Endodermal cell (in vitro differentiated cells): Measurements from ENCODE around the gene SEZ6L2. TPM values are rescaled to one million over a fixed set of nuclear protein-coding genes. Genes with fewer than 3 reads are reported as not detected.
A peak's percentile ranks its signal among the peaks of the same experiment; 100 is the strongest.

Experiments
- DNase-seq: peaks from one replicate; pipeline ENCODE4 v3.0.0-alpha.2; 2017
- H3K27ac ChIP-seq: 2 replicates; pipeline ENCODE4 v1.5.1; 2013; ENCODE audit warnings: mild to moderate bottlenecking, low read depth, low read length, moderate library complexity
- H3K27me3 ChIP-seq: 2 replicates; pipeline ENCODE4 v1.6.1; 2013; ENCODE audit warnings: mild to moderate bottlenecking, low read length, moderate library complexity; ENCODE audit not compliant: insufficient read depth, control insufficient read depth, poor library complexity, severe bottlenecking
- H3K36me3 ChIP-seq: 2 replicates; pipeline ENCODE4 v1.7.0; 2013; ENCODE audit warnings: mild to moderate bottlenecking, low read length, moderate library complexity; ENCODE audit not compliant: control insufficient read depth, insufficient read depth
- H3K4me1 ChIP-seq: one replicate; pipeline ENCODE4 v1.7.0; 2013; ENCODE audit warnings: low read length; ENCODE audit not compliant: control insufficient read depth, insufficient read depth
- H3K4me3 ChIP-seq: 2 replicates; pipeline ENCODE4 v1.5.1; 2013; ENCODE audit warnings: mild to moderate bottlenecking, low read length, moderate library complexity
- H3K9ac ChIP-seq: 2 replicates; pipeline ENCODE4 v1.6.1; 2013; ENCODE audit warnings: mild to moderate bottlenecking, low read length, moderate library complexity; ENCODE audit not compliant: poor library complexity, severe bottlenecking; ENCODE audit errors: extremely low read depth
- H3K9me3 ChIP-seq: 2 replicates; pipeline ENCODE4 v1.6.1; 2013; ENCODE audit warnings: mild to moderate bottlenecking, low read length, moderate library complexity; ENCODE audit not compliant: control insufficient read depth
- H3K27ac Mint-ChIP-seq: 2 replicates; pipeline ENCODE4 v1.8.0; 2020; ENCODE audit warnings: mixed read lengths
- H3K27me3 Mint-ChIP-seq: 2 replicates; pipeline ENCODE4 v1.8.0; 2021; ENCODE audit warnings: mild to moderate bottlenecking, mixed read lengths; ENCODE audit not compliant: insufficient read depth
- H3K36me3 Mint-ChIP-seq: 2 replicates; pipeline ENCODE4 v1.8.0; 2020; ENCODE audit warnings: low read depth, mixed read lengths
- H3K4me1 Mint-ChIP-seq: 2 replicates; pipeline ENCODE4 v1.8.0; 2020; ENCODE audit warnings: mixed read lengths
- H3K4me3 Mint-ChIP-seq: 2 replicates; pipeline ENCODE4 v1.8.0; 2020; ENCODE audit warnings: mild to moderate bottlenecking, moderate library complexity, mixed read lengths
- H3K9me3 Mint-ChIP-seq: 2 replicates; pipeline ENCODE4 v1.8.0; 2020; ENCODE audit warnings: mild to moderate bottlenecking, mixed read lengths
- CTCF ChIP-seq: fragments of 200-600 bp; sonication (generic); conservative IDR thresholded peaks from 2 replicates; pipeline ENCODE4 v1.5.0; 2021; ENCODE audit warnings: antibody characterized with exemption, mild to moderate bottlenecking
- WGBS, 2 experiments: methylation state at CpG; one replicate each; pipeline versions ENCODE4 v1.1.5 to v1.1.7; 2013; ENCODE audit warnings: missing lambda C conversion rate in 2 of 2, mixed read lengths in 1 of 2; ENCODE audit not compliant: insufficient coverage in 1 of 2, insufficient read length in 1 of 2; 5-methylcytosine and 5-hydroxymethylcytosine counted together
- total RNA-seq, 2 donors: library from RNA; stranded (reverse); fragmentation: NEBNext Ultra II Directional in 1 of 2; extraction: Animal tissue kit (Norgen Biotek cat#: 25700) in 1 of 2; gene quantifications; 2 replicates in 1 of 2; 3 replicates in 1 of 2; pipeline ENCODE4 v1.2.1, GENCODE V29; 2021

SEZ6L2 gene
- total RNA-seq, 2 donors from 2014 or later: 44.0 to 52.1 TPM

GRCh38 chr16:29821643-29822115 is 77.7 kb downstream of the SEZ6L2 start:
- WGBS, 2 experiments: 92 to 94% methylated on average over 5 to 7 of the region's 7 CpGs
- peaks cover 33% of the 10 kb centered on the region for H3K4me1 Mint-ChIP-seq
- H3K27ac Mint-ChIP-seq: peak overlapping the region; percentile 44
- H3K27me3 Mint-ChIP-seq: no peaks in the 10 kb centered on the region
- Histone ChIP-seq H3K4me3 (no peak overlapping the region), H3K27ac (no peak overlapping the region), H3K9me3 (no peaks in the 10 kb centered on the region), H3K36me3 (peaks cover 30% of the 10 kb centered on the region), H3K9ac (no peak overlapping the region), H3K4me1 (peaks cover 6% of the 10 kb centered on the region), H3K27me3 (no peaks in the 10 kb centered on the region)
- no peaks in the 10 kb centered on the region for H3K9me3 Mint-ChIP-seq
- peaks cover 28% of the 10 kb centered on the region for H3K36me3 Mint-ChIP-seq
- H3K4me3 Mint-ChIP-seq: no peak overlapping the region
- no peak for TF ChIP-seq CTCF
- DNase-seq: no peak

Other genes with a start within 250 kb of the SEZ6L2 start
- under 1 TPM in 1 of 2 donors, not detected in 1; 0.86 TPM for gene SPN, start 236.3 kb downstream of the SEZ6L2 start, total RNA-seq
- gene QPRT, start 220.4 kb downstream of the SEZ6L2 start, total RNA-seq: 100 to 1,000 TPM in 1 of 2 donors, 10 to 100 TPM in 1; 92.3 to 109 TPM
- not detected for gene C16orf54, start 153.6 kb downstream of the SEZ6L2 start, total RNA-seq
- gene ZG16, start 121.3 kb downstream of the SEZ6L2 start, total RNA-seq: not detected
- gene KIF22, start 108.8 kb downstream of the SEZ6L2 start, total RNA-seq: 100 to 1,000 TPM in 1 of 2 donors, 10 to 100 TPM in 1; 94.7 to 130 TPM
- 100 to 1,000 TPM; 320 to 325 TPM for gene MAZ, start 93.0 kb downstream of the SEZ6L2 start, total RNA-seq
- 10 to 100 TPM in 1 of 2 donors, 1 to 10 TPM in 1; 8.2 to 15.7 TPM for gene PRRT2, start 87.4 kb downstream of the SEZ6L2 start, total RNA-seq
- 10 to 100 TPM; 43.0 to 65.7 TPM for gene PAGR1, start 83.4 kb downstream of the SEZ6L2 start, total RNA-seq
- gene MVP, start 79.1 kb downstream of the SEZ6L2 start, total RNA-seq: 1 to 10 TPM; 3.0 to 8.0 TPM
- 10 to 100 TPM; 63.4 to 68.4 TPM for gene CDIPT, start 36.3 kb downstream of the SEZ6L2 start, total RNA-seq
- 1 to 10 TPM; 6.1 to 8.7 TPM for gene ASPHD1, start 938 bp upstream of the SEZ6L2 start, total RNA-seq
- 10 to 100 TPM; 21.5 to 27.5 TPM for gene KCTD13, start 26.7 kb upstream of the SEZ6L2 start, total RNA-seq
- gene TMEM219, start 62.5 kb upstream of the SEZ6L2 start, total RNA-seq: 100 to 1,000 TPM; 122 to 136 TPM
- gene TAOK2, start 74.3 kb upstream of the SEZ6L2 start, total RNA-seq: 10 to 100 TPM; 44.6 to 50.2 TPM
- gene HIRIP3, start 96.1 kb upstream of the SEZ6L2 start, total RNA-seq: 10 to 100 TPM in 1 of 2 donors, 1 to 10 TPM in 1; 9.4 to 13.9 TPM
- gene INO80E, start 96.7 kb upstream of the SEZ6L2 start, total RNA-seq: 10 to 100 TPM; 77.4 to 80.1 TPM
- gene DOC2A, start 111.5 kb upstream of the SEZ6L2 start, total RNA-seq: 1 to 10 TPM; 6.2 to 9.9 TPM
- gene C16orf92, start 123.6 kb upstream of the SEZ6L2 start, total RNA-seq: not detected
- gene TLCD3B, start 131.7 kb upstream of the SEZ6L2 start, total RNA-seq: 1 to 10 TPM; 3.3 to 3.5 TPM
- 100 to 1,000 TPM; 645 to 652 TPM for gene ALDOA, start 166.2 kb upstream of the SEZ6L2 start, total RNA-seq
- 100 to 1,000 TPM; 150 to 151 TPM for gene PPP4C, start 176.4 kb upstream of the SEZ6L2 start, total RNA-seq
- gene TBX6, start 192.4 kb upstream of the SEZ6L2 start, total RNA-seq: 1 to 10 TPM; 3.0 to 6.3 TPM
- 10 to 100 TPM; 42.0 to 57.2 TPM for gene YPEL3, start 196.7 kb upstream of the SEZ6L2 start, total RNA-seq
- gene GDPD3, start 214.0 kb upstream of the SEZ6L2 start, total RNA-seq: 1 to 10 TPM; 2.7 to 6.5 TPM
- 10 to 100 TPM; 53.8 to 62.0 TPM for gene MAPK3, start 223.7 kb upstream of the SEZ6L2 start, total RNA-seq